BJ (cell line): ENCODE data around the gene UNK. TPM values are rescaled to one million over a fixed set of nuclear protein-coding genes. Genes with fewer than 3 reads are reported as not detected.
"Not testable (repeated sequence)": the region's sequence is repeated elsewhere in the genome, so short reads cannot be mapped to it uniquely, and the experiment has no call there.

ENCODE experiments used
- CTCF ChIA-PET: fragments of 350-600 bp; formaldehyde crosslinking; extraction: SDS; loops from one replicate; lab custom pipeline; 2021; ENCODE audit warnings: antibody characterized with exemption, inconsistent platforms; lab: Yijun Ruan, JAX
- POLR2A ChIA-PET: fragments of 300-600 bp; sonication (Branson Sonifier 250); formaldehyde crosslinking; extraction: SDS; loops from one replicate; lab custom pipeline; 2021; ENCODE audit warnings: antibody characterized with exemption; lab: Charles Lee
- DNase-seq: peaks from one replicate; pipeline ENCODE4 v3.0.0-alpha.2; 2011; ENCODE audit warnings: low read depth
- H3K27me3 ChIP-seq: 2 replicates; pipeline ENCODE4 v1.6.0; 2011; ENCODE audit warnings: low read length; ENCODE audit not compliant: control insufficient read depth, insufficient read depth
- H3K36me3 ChIP-seq: 2 replicates; pipeline ENCODE4 v1.5.1; 2011; ENCODE audit warnings: low read length; ENCODE audit not compliant: control insufficient read depth, insufficient read depth
- H3K4me3 ChIP-seq: 2 replicates; pipeline ENCODE4 v1.5.1; 2011; ENCODE audit warnings: low read depth, mild to moderate bottlenecking, control low read depth, low read length
- polyA plus RNA-seq: library from polyadenylated mRNA; depleted of rRNA; stranded (reverse); fragments of >200 nt; gene quantifications from 2 replicates; pipeline ENCODE4 v1.2.3, GENCODE V29; 2011
- TF ChIP-seq, protein P1 (sequence below): IDR thresholded peaks from 2 replicates; pipeline ENCODE4 v1.5.1; 2011; ENCODE audit warnings: low read depth, mild to moderate bottlenecking, control low read depth, inconsistent platforms, low read length, moderate library complexity; ENCODE audit not compliant: insufficient read depth

UNK gene
- polyA plus RNA-seq, 1 experiment, result 7.2 TPM

DNA sequence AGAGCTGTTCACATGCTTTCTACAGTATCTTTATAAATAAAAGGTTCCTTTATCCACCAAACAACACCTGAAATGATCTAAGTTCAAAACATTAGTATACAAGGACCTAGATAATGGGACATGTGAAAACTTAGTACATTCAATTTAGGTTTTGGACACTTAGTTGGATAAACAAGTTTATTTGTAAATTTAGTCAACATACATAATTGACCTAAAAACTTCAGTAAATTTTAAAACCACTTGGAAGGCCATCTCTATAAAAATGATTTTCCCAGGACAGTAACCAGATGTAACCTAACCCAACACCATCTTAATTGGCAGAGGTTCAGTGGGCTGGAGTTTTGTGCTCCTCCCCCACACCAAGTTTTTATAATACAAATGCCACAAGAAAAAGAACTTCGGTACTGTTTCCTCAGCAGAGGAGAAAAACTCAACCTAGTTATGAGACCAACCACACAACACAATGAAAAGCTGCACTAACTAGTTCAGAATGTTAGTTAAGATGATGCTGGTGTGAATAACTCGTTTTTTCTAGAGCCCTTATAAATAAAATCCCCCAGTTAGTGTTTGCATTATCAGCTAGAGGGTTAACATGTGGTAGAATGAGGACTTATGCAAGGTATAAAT is 7.2 kb upstream of the UNK start:
- TF ChIP-seq, protein P1, sequence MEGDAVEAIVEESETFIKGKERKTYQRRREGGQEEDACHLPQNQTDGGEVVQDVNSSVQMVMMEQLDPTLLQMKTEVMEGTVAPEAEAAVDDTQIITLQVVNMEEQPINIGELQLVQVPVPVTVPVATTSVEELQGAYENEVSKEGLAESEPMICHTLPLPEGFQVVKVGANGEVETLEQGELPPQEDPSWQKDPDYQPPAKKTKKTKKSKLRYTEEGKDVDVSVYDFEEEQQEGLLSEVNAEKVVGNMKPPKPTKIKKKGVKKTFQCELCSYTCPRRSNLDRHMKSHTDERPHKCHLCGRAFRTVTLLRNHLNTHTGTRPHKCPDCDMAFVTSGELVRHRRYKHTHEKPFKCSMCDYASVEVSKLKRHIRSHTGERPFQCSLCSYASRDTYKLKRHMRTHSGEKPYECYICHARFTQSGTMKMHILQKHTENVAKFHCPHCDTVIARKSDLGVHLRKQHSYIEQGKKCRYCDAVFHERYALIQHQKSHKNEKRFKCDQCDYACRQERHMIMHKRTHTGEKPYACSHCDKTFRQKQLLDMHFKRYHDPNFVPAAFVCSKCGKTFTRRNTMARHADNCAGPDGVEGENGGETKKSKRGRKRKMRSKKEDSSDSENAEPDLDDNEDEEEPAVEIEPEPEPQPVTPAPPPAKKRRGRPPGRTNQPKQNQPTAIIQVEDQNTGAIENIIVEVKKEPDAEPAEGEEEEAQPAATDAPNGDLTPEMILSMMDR, result no peak
- Histone ChIP-seq H3K27me3 (no peaks in the 10 kb centered on the region), H3K4me3 (peak overlapping the region; percentile 94), H3K36me3 (peaks cover 14% of the 10 kb centered on the region)
- ChIA-PET CTCF (interaction anchor here (0.7 to 8.1 kb wide), 8 partner anchors 13 to 224 kb away, joined by 3 to 48 read pairs (median 4); partner anchors contain the start of genes GALK1 and TRIM65), POLR2A (interaction anchor here (0.6 to 1.0 kb wide), 3 partner anchors 8 to 318 kb away, joined by 3 to 4 read pairs (median 4); partner anchors contain the start of gene GALK1)
- no peak for DNase-seq

DNA sequence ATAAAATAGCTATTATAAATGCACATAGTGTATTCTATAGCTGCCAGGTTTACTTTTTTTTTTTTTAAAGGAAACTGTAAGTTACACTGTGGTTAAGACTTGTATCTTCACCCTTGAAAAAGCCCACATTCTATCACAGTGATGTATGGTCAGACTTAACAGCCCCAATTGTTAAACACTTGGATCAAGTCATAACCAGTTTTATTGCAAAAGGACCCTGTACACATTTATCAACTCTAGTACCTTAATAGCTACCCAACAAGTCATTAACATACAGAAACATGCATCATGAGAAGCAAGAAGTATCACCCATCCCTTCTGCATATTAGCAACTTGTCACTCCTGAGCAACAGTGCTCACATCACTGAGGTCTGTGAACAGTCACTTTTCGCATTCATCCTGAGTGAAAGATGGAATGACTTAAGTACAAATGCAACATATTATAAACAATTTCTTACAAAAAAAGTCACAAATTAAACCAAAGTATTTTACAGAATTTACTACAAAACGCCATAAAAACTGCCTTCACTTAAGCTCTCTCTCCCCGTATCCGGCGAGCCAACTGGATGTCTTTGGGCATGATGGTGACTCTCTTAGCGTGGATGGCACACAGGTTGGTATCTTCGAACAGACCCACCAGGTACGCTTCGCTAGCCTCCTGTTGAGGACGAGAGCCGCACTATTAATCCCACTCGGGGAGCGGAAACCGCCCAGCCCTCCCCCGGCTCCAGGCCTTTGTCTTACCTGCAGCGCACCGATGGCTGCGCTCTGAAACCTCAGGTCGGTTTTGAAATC is 6.3 kb upstream of the UNK start:
- not testable (repeated sequence) for H3K27me3 ChIP-seq, DNase-seq
- Histone ChIP-seq H3K36me3 (peaks cover 14% of the 10 kb centered on the region), H3K4me3 (peak overlapping the region; percentile 94)
- ChIA-PET CTCF (interaction anchor here (0.7 to 8.1 kb wide), 5 partner anchors 14 to 99 kb away, joined by 3 to 48 read pairs (median 3); partner anchors contain the start of gene GALK1), POLR2A (interaction anchor here (0.6 kb wide), 1 partner anchor 318 kb away, joined by 4 read pairs; no protein-coding TSS in a partner anchor)

DNA sequence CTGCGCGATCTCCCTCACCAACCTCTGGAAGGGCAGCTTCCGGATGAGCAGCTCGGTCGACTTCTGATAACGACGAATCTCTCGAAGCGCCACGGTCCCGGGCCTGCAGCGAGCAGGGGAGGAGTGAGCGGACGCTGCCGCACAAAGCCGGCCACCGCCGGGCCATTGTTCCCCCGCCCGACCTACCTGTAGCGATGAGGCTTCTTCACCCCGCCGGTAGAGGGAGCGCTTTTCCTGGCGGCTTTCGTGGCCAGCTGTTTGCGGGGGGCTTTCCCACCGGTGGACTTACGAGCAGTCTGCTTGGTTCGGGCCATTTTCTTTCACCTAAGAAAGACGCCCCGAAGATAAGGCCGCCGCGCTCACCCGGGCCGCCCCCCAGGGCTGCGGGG is 5.8 kb upstream of the UNK start:
- TF ChIP-seq, protein P1, result peak; percentile 63
- Histone ChIP-seq H3K4me3 (peak overlapping the region; percentile 94), H3K27me3 (no peaks in the 10 kb centered on the region), H3K36me3 (peaks cover 14% of the 10 kb centered on the region)
- POLR2A ChIA-PET, result no interaction called here
- CTCF ChIA-PET, result interaction anchor here (0.8 to 8.1 kb wide), 4 partner anchors 15 to 98 kb away, joined by 3 to 48 read pairs (median 3); partner anchors contain the start of gene GALK1
- no peak for DNase-seq

DNA sequence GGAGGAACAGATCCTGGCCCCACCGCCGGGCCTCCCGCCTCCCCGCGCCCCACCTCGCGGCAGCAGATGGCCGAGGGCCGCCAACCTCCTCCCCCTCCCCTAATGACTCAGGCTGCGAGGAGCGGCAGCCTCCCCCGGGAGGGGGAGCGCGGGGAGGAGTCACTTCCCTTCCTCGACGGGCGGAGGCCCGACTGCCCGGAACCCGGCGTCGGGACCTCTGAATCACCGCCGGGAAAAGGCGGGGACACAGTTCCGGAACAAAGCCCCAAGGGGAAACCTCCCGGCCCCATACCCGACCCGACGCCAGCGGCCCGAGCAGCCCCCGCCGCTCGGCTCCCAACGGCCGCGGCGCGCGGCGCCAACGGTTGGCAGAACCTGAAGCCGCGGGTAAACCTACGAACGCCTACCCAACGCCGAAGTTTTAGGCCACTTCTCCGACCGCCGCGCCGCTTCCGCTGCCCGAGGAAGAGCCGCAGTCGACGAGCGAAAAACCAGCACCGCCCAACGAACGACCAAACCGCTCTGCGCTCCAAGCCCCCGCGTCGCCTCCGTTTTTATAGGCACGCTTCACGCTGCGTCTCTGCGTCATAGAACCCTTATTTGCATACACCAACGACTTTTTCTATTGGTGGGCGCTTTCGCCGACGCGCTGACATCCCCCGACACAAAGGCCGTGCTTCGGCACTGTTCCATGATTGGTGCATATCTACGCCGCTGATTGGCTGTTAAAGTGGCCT is 5.2 kb upstream of the UNK start:
- CTCF ChIA-PET, result interaction anchor here (1.0 to 8.1 kb wide), 4 partner anchors 15 to 98 kb away, joined by 3 to 48 read pairs (median 4); partner anchors contain the start of gene GALK1
- Histone ChIP-seq H3K4me3 (peak overlapping the region; percentile 94), H3K27me3 (no peaks in the 10 kb centered on the region), H3K36me3 (peaks cover 14% of the 10 kb centered on the region)
- TF ChIP-seq, protein P1, result no peak
- DNase-seq, result peak; percentile 99
- POLR2A ChIA-PET, result interaction anchor here (0.6 to 0.9 kb wide), 17 partner anchors 12 to 385 kb away, joined by 3 to 15 read pairs (median 4); partner anchors contain the start of genes GALK1 and WBP2
